K562 (cell line): ENCODE measurements around the gene TMEM150C.

ENCODE experiments used
- ADNP ChIP-seq: fragments of 200-800 bp; sonication (Bioruptor generic); IDR thresholded peaks from 2 replicates; pipeline ENCODE4 v1.6.1; 2016; ENCODE audit warnings: missing genetic modification characterization, missing compliant biosample characterization
- CEBPB ChIP-seq: fragments of 450-650 bp; IDR thresholded peaks from 2 replicates; pipeline ENCODE4 v1.6.1; 2016; ENCODE audit warnings: missing genetic modification characterization, missing compliant biosample characterization
- CSDE1 ChIP-seq, 2 experiments: fragments of 450-650 bp; IDR thresholded peaks; 2 replicates each; pipeline ENCODE4 v1.6.1; 2016; ENCODE audit warnings: mild to moderate bottlenecking in 1 of 2
- FOXM1 ChIP-seq, 2 experiments: fragments of 450-650 bp in 1 of 2; sonication (generic) in 1 of 2; formaldehyde crosslinking in 1 of 2; IDR thresholded peaks; 2 replicates each; pipeline versions ENCODE4 v1.6.1 to v1.9.0; 2017 to 2022; ENCODE audit warnings: low read depth in 2 of 2, mild to moderate bottlenecking in 2 of 2, missing genetic modification reagents in 1 of 2, moderate library complexity in 1 of 2
- HMGN3 ChIP-seq: IDR thresholded peaks from 2 replicates; pipeline ENCODE4 v1.6.1; 2011; ENCODE audit warnings: borderline replicate concordance, low read depth, mild to moderate bottlenecking, mixed read lengths, low read length; ENCODE audit not compliant: insufficient read length; ENCODE audit errors: extremely low read depth
- KLF6 ChIP-seq: fragments of 250-450 bp; sonication (Bioruptor Pico); IDR thresholded peaks from 2 replicates; pipeline ENCODE4 v1.4.0; 2020; ENCODE audit warnings: mild to moderate bottlenecking, moderate library complexity, borderline replicate concordance
- NFRKB ChIP-seq: fragments of 450-650 bp; IDR thresholded peaks from 2 replicates; pipeline ENCODE4 v1.6.1; 2016; ENCODE audit warnings: low read depth
- POLR2AphosphoS5 ChIP-seq: IDR thresholded peaks from 2 replicates; pipeline ENCODE4 v1.6.1; 2011; ENCODE audit warnings: mild to moderate bottlenecking, low read depth, low read length, moderate library complexity; ENCODE audit not compliant: control insufficient read depth, insufficient read depth
- SMARCA5 ChIP-seq: fragments of 450-650 bp; IDR thresholded peaks from 2 replicates; pipeline ENCODE4 v1.6.1; 2016
- ZNF586 ChIP-seq: fragments of 450-650 bp; formaldehyde crosslinking; conservative IDR thresholded peaks from 2 replicates; pipeline ENCODE4 v1.4.0; 2020; ENCODE audit warnings: mild to moderate bottlenecking, moderate library complexity
- TF ChIP-seq, protein P1 (sequence below): conservative IDR thresholded peaks from 2 replicates; pipeline ENCODE4 v1.6.1; 2011; ENCODE audit warnings: low read depth, mild to moderate bottlenecking, low read length; ENCODE audit not compliant: control insufficient read depth
- TF ChIP-seq, protein P2 (sequence below), 3 experiments: IDR thresholded peaks in 2 of 3; conservative IDR thresholded peaks in 1 of 3; 2 replicates each; pipeline ENCODE4 v1.5.1; 2011 to 2012; ENCODE audit warnings: low read length in 3 of 3, mild to moderate bottlenecking in 3 of 3, control low read depth in 2 of 3, improper control_type of control experiment in 1 of 3, inconsistent platforms in 1 of 3, low read depth in 1 of 3, mixed read lengths in 1 of 3, moderate library complexity in 1 of 3; ENCODE audit not compliant: insufficient read depth in 2 of 3

DNA sequence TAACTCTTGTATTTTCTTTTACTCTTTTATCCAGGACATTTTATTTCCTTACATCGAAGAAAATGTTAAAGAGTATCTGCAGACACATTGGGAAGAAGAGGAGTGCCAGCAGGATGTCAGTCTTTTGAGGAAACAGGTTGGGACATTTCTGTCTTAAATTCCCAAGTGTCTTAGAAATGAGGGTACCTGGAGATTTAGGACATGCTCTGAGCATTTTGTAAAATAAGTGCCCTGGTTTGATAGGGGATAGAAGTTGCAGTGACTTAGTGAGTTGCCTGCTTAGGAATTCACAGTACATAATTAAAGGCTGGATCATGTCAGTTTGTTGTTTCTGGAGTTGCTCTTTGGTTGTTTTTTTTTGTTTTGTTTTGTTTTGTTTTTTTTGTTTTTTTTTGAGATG, 113.9 kb downstream of the TMEM150C start:
- TF ChIP-seq ZNF586 (CRISPR knock-in tag) (no peak), ADNP (tag) (no peak), POLR2AphosphoS5 (no peak), CEBPB (no peak), SMARCA5 (no peak), CSDE1 (IDR thresholded peaks at IDR 0.05) (no peak), HMGN3 (no peak), KLF6 (CRISPR knock-in tag) (no peak), NFRKB (no peak), FOXM1 (IDR thresholded peaks at IDR 0.05; ENCODE audit: low read depth) (no peak), FOXM1 (CRISPR knock-in tag; IDR thresholded peaks at IDR 0.05; ENCODE audit: low read depth) (no peak)
- TF ChIP-seq, protein P1, sequence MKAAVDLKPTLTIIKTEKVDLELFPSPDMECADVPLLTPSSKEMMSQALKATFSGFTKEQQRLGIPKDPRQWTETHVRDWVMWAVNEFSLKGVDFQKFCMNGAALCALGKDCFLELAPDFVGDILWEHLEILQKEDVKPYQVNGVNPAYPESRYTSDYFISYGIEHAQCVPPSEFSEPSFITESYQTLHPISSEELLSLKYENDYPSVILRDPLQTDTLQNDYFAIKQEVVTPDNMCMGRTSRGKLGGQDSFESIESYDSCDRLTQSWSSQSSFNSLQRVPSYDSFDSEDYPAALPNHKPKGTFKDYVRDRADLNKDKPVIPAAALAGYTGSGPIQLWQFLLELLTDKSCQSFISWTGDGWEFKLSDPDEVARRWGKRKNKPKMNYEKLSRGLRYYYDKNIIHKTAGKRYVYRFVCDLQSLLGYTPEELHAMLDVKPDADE = no peak
- TF ChIP-seq, protein P2, sequence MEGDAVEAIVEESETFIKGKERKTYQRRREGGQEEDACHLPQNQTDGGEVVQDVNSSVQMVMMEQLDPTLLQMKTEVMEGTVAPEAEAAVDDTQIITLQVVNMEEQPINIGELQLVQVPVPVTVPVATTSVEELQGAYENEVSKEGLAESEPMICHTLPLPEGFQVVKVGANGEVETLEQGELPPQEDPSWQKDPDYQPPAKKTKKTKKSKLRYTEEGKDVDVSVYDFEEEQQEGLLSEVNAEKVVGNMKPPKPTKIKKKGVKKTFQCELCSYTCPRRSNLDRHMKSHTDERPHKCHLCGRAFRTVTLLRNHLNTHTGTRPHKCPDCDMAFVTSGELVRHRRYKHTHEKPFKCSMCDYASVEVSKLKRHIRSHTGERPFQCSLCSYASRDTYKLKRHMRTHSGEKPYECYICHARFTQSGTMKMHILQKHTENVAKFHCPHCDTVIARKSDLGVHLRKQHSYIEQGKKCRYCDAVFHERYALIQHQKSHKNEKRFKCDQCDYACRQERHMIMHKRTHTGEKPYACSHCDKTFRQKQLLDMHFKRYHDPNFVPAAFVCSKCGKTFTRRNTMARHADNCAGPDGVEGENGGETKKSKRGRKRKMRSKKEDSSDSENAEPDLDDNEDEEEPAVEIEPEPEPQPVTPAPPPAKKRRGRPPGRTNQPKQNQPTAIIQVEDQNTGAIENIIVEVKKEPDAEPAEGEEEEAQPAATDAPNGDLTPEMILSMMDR (IDR thresholded peaks at IDR 0.05 in 2 of 3, conservative IDR thresholded peaks at IDR 0.05 in 1 of 3; ENCODE audit: insufficient read depth in 2 of 3, low read depth in 1 of 3, low read length in 3 of 3) = no peak
